Neural cell (in vitro differentiated cells): ENCODE measurements around the gene DUSP22. TPM values are rescaled to one million over a fixed set of nuclear protein-coding genes. Genes with fewer than 3 reads are reported as not detected.

ENCODE experiments used
- H2AFZ ChIP-seq: fragments of 200-600, 300-800 bp; sonication (generic), shearing (Covaris generic); 2 replicates; pipeline ENCODE4 v1.6.0; 2014; ENCODE audit warnings: low read depth, mild to moderate bottlenecking, antibody characterized with exemption, low read length, moderate library complexity
- H3F3A ChIP-seq: fragments of 200-600 bp; shearing (Covaris generic); 2 replicates; pipeline ENCODE4 v1.6.1; 2016; ENCODE audit warnings: mild to moderate bottlenecking, moderate library complexity, mixed read lengths, antibody characterized with exemption, low read length; ENCODE audit not compliant: insufficient read depth, poor library complexity, severe bottlenecking
- H3K27ac ChIP-seq: fragments of 200-600, 300-800 bp; sonication (generic), shearing (Covaris generic); 2 replicates; pipeline ENCODE4 v1.5.1; 2014; ENCODE audit warnings: mild to moderate bottlenecking, low read length, moderate library complexity
- H3K27me3 ChIP-seq: fragments of 300-800, 200-600 bp; sonication (generic), shearing (Covaris generic); 2 replicates; pipeline ENCODE4 v1.6.0; 2014; ENCODE audit warnings: mild to moderate bottlenecking, low read depth, low read length, moderate library complexity; ENCODE audit not compliant: insufficient read depth
- H3K36me3 ChIP-seq: fragments of 300-800, 200-600 bp; sonication (generic), shearing (Covaris generic); 2 replicates; pipeline ENCODE4 v1.5.1; 2014; ENCODE audit warnings: mild to moderate bottlenecking, antibody characterized with exemption, low read length, moderate library complexity; ENCODE audit not compliant: insufficient read depth
- H3K4me2 ChIP-seq: fragments of 300-800, 200-600 bp; sonication (generic), shearing (Covaris generic); 2 replicates; pipeline ENCODE4 v1.6.0; 2014; ENCODE audit warnings: mild to moderate bottlenecking, low read length
- H3K4me3 ChIP-seq: fragments of 300-800, 200-600 bp; sonication (generic), shearing (Covaris generic); 2 replicates; pipeline ENCODE4 v1.5.1; 2014; ENCODE audit warnings: mild to moderate bottlenecking, low read length, moderate library complexity
- H3K79me2 ChIP-seq: fragments of 200-600 bp; shearing (Covaris generic); replicated peaks from 2 replicates; pipeline ENCODE4 v1.6.0; 2014; ENCODE audit warnings: mild to moderate bottlenecking, low read length, moderate library complexity; ENCODE audit not compliant: insufficient read depth
- H3K9ac ChIP-seq: fragments of 300-800, 200-600 bp; sonication (generic), shearing (Covaris generic); 2 replicates; pipeline ENCODE4 v1.6.1; 2016; ENCODE audit warnings: mild to moderate bottlenecking, low read length, mixed read lengths
- H3K9me2 ChIP-seq: fragments of 200-600 bp; shearing (Covaris generic); 2 replicates; pipeline ENCODE4 v1.6.1; 2016; ENCODE audit warnings: mild to moderate bottlenecking, low read length, mixed read lengths; ENCODE audit not compliant: insufficient read depth
- H3K9me3 ChIP-seq: fragments of 200-600, 300-800 bp; sonication (generic), shearing (Covaris generic); 2 replicates; pipeline ENCODE4 v1.6.1; 2016; ENCODE audit warnings: mild to moderate bottlenecking, mixed run types, low read length, moderate library complexity, mixed read lengths
- H4K20me1 ChIP-seq: fragments of 200-600 bp; shearing (Covaris generic); 2 replicates; pipeline ENCODE4 v1.6.1; 2016; ENCODE audit warnings: mild to moderate bottlenecking, mixed run types; ENCODE audit not compliant: insufficient read depth
- EP300 ChIP-seq: fragments of 450-650 bp; conservative IDR thresholded peaks from 2 replicates; pipeline ENCODE4 v1.6.1; 2014; ENCODE audit warnings: antibody characterized with exemption, mild to moderate bottlenecking, moderate library complexity; ENCODE audit not compliant: poor library complexity, severe bottlenecking
- EZH2 ChIP-seq: fragments of 200-600, 300-800 bp; shearing (Covaris generic), sonication (generic); IDR thresholded peaks from 2 replicates; pipeline ENCODE4 v1.6.1; 2014; ENCODE audit warnings: antibody characterized with exemption, low read length, borderline replicate concordance, mild to moderate bottlenecking; ENCODE audit not compliant: insufficient read depth, poor library complexity, severe bottlenecking
- MXI1 ChIP-seq: fragments of 450-650 bp; conservative IDR thresholded peaks from 2 replicates; pipeline ENCODE4 v1.6.1; 2014; ENCODE audit warnings: antibody characterized with exemption, mild to moderate bottlenecking; ENCODE audit not compliant: poor library complexity, severe bottlenecking
- POLR2AphosphoS5 ChIP-seq: IDR thresholded peaks from 2 replicates; pipeline ENCODE4 v1.6.1; 2012
- RAD21 ChIP-seq: fragments of 450-650 bp; conservative IDR thresholded peaks from 2 replicates; pipeline ENCODE4 v1.6.1; 2014; ENCODE audit warnings: antibody characterized with exemption, mild to moderate bottlenecking, moderate library complexity
- SMC3 ChIP-seq: fragments of 450-650 bp; conservative IDR thresholded peaks from 2 replicates; pipeline ENCODE4 v1.6.1; 2014; ENCODE audit warnings: antibody characterized with exemption, mild to moderate bottlenecking, moderate library complexity; ENCODE audit not compliant: poor library complexity
- TAF1 ChIP-seq: IDR thresholded peaks from 2 replicates; pipeline ENCODE4 v1.6.1; 2012; ENCODE audit warnings: low read depth
- polyA plus RNA-seq: library from polyadenylated mRNA; depleted of rRNA; stranded (reverse); fragments of >200 nt; gene quantifications from 2 replicates; pipeline ENCODE4 v1.2.3, GENCODE V29; 2014
- TF ChIP-seq, protein P1 (sequence below): fragments of 450-650 bp; IDR thresholded peaks from 2 replicates; pipeline ENCODE4 v1.5.1; 2014; ENCODE audit warnings: antibody characterized with exemption, mild to moderate bottlenecking, moderate library complexity; ENCODE audit not compliant: poor library complexity, severe bottlenecking
- TF ChIP-seq, protein P2 (sequence below): IDR thresholded peaks from 2 replicates; pipeline ENCODE4 v1.6.1; 2012; ENCODE audit warnings: borderline replicate concordance

Gene DUSP22
- polyA plus RNA-seq, 1 donor from 2014 or later = 24.9 TPM

DNA sequence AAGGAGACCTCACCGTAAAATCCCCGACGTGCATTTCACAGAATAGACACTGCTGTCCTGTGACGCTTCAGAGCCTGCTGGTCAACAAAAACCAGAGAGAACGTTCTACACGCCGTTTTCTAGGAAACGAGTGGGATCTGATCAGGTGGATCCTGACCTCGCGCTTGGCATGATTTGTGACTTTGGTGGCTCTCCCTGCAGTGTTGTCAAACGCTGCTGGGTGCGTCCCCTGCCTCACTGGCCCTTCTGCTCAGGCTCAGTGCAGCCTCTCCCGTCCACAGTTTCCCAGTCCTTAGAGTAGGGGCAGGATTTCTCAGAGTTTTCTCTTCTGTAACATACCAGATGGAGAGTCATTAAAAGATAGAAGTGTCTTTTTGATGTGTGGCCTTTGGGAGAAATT is 71.6 kb downstream of the DUSP22 start:
- Histone ChIP-seq H3K9ac (no peak overlapping the region), H3K9me3 (peaks cover 15% of the 10 kb centered on the region), H2AFZ (no peak overlapping the region), H3K79me2 (no peaks in the 10 kb centered on the region), H3K27ac (no peak overlapping the region), H3K36me3 (no peaks in the 10 kb centered on the region), H3K4me3 (no peak overlapping the region), H3F3A (no peaks in the 10 kb centered on the region), H3K4me2 (no peak overlapping the region), H3K27me3 (no peaks in the 10 kb centered on the region), H4K20me1 (no peaks in the 10 kb centered on the region), H3K9me2 (no peaks in the 10 kb centered on the region)
- no peak for TF ChIP-seq EP300
- TF ChIP-seq, protein P1, sequence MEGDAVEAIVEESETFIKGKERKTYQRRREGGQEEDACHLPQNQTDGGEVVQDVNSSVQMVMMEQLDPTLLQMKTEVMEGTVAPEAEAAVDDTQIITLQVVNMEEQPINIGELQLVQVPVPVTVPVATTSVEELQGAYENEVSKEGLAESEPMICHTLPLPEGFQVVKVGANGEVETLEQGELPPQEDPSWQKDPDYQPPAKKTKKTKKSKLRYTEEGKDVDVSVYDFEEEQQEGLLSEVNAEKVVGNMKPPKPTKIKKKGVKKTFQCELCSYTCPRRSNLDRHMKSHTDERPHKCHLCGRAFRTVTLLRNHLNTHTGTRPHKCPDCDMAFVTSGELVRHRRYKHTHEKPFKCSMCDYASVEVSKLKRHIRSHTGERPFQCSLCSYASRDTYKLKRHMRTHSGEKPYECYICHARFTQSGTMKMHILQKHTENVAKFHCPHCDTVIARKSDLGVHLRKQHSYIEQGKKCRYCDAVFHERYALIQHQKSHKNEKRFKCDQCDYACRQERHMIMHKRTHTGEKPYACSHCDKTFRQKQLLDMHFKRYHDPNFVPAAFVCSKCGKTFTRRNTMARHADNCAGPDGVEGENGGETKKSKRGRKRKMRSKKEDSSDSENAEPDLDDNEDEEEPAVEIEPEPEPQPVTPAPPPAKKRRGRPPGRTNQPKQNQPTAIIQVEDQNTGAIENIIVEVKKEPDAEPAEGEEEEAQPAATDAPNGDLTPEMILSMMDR = no peak
- TF ChIP-seq, protein P2, sequence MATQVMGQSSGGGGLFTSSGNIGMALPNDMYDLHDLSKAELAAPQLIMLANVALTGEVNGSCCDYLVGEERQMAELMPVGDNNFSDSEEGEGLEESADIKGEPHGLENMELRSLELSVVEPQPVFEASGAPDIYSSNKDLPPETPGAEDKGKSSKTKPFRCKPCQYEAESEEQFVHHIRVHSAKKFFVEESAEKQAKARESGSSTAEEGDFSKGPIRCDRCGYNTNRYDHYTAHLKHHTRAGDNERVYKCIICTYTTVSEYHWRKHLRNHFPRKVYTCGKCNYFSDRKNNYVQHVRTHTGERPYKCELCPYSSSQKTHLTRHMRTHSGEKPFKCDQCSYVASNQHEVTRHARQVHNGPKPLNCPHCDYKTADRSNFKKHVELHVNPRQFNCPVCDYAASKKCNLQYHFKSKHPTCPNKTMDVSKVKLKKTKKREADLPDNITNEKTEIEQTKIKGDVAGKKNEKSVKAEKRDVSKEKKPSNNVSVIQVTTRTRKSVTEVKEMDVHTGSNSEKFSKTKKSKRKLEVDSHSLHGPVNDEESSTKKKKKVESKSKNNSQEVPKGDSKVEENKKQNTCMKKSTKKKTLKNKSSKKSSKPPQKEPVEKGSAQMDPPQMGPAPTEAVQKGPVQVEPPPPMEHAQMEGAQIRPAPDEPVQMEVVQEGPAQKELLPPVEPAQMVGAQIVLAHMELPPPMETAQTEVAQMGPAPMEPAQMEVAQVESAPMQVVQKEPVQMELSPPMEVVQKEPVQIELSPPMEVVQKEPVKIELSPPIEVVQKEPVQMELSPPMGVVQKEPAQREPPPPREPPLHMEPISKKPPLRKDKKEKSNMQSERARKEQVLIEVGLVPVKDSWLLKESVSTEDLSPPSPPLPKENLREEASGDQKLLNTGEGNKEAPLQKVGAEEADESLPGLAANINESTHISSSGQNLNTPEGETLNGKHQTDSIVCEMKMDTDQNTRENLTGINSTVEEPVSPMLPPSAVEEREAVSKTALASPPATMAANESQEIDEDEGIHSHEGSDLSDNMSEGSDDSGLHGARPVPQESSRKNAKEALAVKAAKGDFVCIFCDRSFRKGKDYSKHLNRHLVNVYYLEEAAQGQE = no peak
- TF ChIP-seq SMC3 = no peak
- no peak for TF ChIP-seq MXI1
- TF ChIP-seq EZH2 = no peak
- no peak for TF ChIP-seq RAD21
- no peak for TF ChIP-seq POLR2AphosphoS5
- TF ChIP-seq TAF1 = no peak

DNA sequence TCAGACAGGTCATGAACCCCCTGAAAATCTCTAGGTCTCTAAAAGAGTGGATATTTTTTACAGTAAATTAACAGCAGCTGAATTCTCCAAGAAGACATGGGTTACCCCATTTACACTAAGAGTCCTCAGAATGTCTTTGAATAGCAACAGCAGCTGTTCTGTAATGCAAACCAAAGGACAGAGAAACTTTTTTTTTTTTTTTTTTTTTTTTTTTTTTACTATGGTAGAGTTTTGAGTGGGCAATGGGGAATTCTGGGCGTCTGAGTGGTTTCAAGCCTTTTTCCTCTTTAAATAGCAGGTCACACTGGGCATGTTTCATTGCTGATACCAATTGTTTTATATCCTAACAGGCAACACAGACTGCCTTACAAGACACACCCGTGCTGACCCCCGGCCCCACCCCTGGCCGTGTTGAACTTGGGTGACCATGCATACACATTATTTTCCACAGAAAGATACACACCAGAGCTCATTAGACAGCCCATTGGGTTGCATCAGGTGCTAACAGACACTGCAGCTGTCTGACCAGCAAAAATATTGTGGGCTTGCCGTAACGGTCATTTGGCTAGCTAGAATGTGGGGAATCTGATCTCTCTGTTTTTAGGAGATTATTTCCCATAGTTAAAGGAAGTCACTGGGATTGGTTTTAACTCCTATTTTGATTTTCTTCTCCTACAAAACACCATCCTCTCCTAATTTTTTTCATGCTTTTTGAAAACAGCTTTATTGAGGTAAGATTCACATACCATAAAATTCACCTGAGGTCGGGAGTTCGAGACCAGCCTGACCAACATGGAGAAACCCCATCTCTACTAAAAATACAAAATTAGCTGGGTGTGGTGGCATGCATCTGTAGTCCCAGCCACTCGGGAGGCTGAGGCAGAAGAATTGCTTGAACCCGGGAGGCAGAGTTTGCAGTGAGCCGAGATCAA is 72.6 kb downstream of the DUSP22 start:
- no peaks in the 10 kb centered on the region for H3K9me2 ChIP-seq
- H3K79me2 ChIP-seq = no peaks in the 10 kb centered on the region
- no peaks in the 10 kb centered on the region for H3K36me3 ChIP-seq
- no peaks in the 10 kb centered on the region for H3F3A ChIP-seq
- H3K9ac ChIP-seq = no peak overlapping the region
- TF ChIP-seq MXI1 (no peak), EZH2 (no peak)
- TF ChIP-seq, protein P1 = no peak
- no peak overlapping the region for H3K4me2 ChIP-seq
- no peaks in the 10 kb centered on the region for H3K27me3 ChIP-seq
- peaks cover 15% of the 10 kb centered on the region for H3K9me3 ChIP-seq
- no peak overlapping the region for H2AFZ ChIP-seq
- no peaks in the 10 kb centered on the region for H4K20me1 ChIP-seq
- no peak overlapping the region for H3K27ac ChIP-seq
- H3K4me3 ChIP-seq = no peak overlapping the region
